ENCODE measurements around the gene SMC1B.
"Not testable (repeated sequence)": the region's sequence is repeated elsewhere in the genome, so short reads cannot be mapped to it uniquely, and the experiment has no call there.

SMC1B gene

DNA sequence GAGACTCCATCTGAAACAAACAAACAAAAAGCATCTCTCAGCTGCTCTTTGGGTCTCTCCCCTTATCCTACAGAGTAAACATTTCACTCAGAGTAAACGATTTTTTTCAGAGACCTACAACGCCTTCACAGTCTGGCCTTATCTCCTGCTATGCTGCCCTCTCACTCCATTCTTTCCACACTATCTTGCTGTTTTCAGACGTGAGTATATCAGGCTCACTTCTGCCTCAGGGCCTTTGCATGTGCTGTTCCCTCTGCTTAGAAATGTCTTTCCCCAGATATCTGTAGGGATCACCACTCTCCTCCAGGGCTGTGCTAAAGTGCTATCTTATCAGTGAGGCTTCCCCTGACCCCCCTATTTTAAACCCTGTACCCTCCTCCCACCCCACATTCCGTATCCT lies 6.6 kb upstream of the SMC1B start:
- no peak for DNase-seq (ENCODE audit: low read depth)

DNA sequence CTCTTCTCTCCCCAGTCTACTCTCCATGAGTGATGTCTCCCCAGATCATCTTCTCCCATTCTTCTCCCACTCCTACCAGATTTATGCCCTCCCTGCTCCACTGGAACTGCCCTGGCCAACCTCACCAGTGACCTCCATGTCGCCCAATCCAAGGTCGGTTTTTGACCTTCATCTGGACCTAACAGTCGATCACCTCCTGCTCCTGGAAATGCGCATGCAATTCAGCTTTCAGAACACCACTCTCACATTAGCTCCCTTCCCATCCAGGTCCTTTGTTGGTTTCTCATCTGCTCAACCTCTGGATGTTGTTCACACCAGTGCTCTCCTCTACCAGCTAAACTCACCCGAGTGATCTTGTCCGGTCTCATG lies 5.4 kb upstream of the SMC1B start:
- no peak for DNase-seq (ENCODE audit: low read depth)

DNA sequence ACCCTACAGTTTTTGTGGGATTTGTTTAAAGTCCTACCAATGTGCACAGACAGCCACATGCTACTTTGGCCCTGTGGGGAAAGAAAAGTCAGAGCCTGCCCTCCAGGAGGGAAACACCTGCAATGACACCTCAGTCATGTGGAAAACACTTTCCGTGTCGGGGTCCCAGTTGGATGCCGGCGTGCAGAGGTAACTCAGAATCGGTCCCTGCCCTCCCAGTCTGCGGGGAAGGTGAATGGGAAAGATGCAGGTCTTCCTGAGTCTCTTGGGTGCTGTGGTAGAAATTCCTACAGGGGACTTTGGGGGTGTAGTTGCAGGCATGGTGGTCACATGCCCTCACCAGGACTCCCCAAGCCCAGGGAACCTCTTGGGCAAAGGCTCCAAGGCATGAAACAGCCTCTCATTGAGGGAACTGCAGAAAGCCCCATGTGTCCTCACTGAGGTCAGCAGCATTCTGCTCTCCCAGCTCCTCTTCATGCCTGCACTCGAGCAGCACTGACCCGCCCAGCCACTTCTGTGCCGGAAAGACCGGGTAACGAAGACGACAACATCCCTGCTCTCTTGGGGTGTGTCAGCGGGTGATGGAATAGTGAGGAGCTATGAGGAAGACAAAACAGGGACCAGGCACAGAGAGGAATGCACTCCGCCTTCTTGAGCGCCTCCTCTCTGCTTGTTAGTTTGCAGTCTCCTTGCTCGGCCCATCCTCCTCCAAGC lies 4.8 kb upstream of the SMC1B start:
- DNase-seq (ENCODE audit: low read depth): no peak

DNA sequence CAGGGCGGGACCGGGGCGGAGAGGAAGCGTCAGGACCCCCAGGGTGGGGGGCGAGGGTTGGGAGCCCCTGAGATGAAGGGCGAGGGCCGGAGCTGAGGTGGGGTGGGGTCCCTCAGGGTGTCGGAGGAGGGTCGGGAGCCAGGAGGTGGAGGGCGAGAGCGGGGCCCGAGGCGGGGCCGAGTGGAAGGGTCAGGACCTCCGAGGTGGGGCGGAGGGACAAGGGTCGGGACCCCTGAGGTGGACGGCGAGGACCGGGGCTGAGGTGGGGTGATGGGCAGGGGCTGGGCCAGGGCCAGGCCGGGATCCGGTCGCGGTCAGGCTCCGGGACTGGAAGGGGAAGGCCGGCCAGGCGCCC lies 409 bp downstream of the SMC1B start:
- DNase-seq (ENCODE audit: low read depth): no peak

DNA sequence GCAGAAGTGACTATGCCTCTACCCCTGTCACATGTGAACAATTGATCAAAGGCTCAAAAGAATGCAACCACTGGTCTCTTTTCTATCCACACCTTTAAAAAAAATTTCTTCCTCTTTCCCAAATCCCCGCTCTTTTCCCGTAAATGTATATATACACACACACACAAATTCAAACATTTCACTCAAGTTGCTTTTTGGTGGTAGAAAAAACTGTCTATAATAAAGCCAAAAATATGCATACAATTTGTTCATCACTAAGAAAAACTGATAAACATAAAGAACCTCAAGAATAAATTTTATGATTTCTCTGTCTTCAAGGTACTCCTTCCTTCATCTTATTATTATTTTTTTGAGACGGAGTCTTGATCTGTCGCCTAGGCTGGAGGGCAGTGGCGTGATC lies 5.6 kb downstream of the SMC1B start:
- no peak for DNase-seq (ENCODE audit: low read depth)

DNA sequence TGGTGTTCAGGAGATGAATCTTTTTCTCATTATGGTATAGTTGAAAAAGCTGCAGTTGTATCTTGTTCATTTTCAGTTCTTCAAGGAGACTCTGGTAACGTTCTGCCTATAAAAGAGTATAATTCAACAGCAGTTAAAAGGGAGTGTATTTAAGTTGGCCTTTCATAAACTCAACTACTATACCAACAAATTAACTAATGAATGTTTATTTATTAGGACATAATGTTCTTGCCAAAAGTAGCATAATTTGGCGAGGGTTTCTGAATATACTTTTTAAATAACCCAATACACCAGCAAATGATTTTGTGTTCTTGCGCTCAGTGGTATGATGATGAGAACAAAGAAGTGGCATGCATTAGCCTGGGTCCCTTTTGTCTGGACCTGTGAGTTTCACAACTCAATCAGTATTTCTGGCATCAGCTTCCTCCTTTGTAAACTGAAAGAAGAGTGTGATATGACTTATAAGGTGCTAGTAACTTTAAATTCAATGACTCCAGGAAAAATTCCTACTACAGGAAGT lies 10.9 kb downstream of the SMC1B start:
- DNase-seq (ENCODE audit: low read depth): no peak

DNA sequence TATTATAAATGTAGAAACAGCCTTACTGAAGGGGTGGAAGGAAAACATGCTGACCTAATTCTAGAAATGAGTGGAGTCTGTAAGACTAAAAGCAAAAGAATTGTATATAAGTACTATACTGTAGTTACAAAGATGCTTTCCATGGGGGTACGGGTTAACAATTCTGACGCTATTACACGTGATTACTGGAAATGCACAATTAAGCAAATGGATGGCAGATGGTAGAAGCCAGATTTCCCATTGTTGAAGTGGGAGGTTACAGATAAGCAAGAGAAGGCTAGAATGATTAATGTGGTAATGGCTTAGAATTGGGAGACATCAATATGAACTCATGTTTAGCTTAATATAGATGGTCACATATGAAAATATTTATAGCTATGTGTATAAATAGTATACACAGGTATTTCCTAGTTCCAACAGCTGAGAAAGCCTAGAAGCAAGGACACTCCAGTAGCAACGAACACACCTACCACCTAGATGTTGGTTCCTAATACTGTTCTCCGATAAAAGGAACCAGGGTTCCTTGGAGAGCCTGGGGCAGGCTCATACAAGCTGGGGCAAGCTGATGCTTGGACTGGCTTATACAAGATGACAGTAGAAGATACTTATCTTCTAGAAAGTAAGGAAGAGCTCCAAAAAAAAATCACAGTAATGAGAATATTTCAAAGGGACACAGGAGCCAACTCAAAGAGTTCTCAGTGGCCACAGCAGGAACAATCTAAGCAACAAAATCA lies 13.5 kb downstream of the SMC1B start:
- no peak for DNase-seq (ENCODE audit: low read depth)

DNA sequence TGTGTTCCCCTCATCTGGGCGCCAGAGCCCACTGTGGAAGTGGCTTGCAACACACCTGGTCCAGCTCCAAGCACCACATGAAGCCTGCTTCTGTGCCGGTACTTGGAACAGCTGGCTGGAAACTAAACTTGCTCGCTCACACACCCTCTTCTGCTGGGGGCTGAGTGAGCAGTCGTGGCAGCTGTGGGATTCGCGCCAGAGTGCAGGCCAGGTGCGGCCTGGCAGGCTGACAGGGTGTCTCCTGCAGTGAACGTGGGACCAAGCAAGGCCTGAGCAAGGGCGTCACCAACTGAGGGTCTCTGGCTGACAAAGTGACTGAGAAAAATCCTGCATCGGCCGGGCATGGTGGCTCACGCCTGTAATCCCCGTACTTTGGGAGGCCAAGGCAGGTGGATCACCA lies 15.2 kb downstream of the SMC1B start:
- no peak for DNase-seq (ENCODE audit: low read depth)

DNA sequence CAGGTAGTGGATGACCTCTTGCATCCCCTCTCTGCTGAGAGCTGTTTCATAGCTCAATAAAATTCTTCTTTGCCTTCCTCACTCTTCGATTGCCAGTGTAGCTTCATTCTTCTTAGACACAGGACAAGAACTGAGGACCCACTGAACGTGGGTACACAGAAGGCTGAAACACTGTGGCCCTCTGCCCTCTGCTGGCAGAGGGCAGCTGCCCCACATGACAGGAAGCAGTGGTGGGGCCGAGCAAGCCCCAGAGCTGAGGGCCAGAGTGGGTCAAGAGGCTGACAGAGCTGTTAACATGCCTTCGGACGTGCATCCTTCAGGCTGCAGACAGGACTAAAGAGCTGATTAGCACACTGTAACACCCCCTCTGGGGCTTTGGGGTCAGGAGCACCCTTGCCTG lies 15.6 kb downstream of the SMC1B start:
- DNase-seq (ENCODE audit: low read depth): no peak

DNA sequence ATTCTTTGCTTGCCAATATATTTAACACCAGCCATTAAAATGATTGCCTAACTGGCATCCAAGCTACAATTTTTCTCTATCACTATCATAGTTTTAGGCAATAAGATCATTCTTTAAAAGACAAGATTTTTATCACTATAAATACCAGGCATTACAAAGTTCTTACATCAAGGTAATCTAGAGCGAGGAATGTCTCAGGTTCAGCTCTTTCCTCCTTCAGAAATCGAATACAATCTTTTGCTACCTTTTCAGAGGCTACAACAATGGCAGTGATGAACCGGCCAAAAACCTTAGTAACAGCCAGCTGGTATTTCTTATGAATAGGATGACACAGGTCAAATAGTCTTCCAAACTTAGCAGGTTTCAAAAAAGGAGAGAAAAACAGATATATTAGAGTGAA lies 23.9 kb downstream of the SMC1B start:
- DNase-seq (ENCODE audit: low read depth): no peak

DNA sequence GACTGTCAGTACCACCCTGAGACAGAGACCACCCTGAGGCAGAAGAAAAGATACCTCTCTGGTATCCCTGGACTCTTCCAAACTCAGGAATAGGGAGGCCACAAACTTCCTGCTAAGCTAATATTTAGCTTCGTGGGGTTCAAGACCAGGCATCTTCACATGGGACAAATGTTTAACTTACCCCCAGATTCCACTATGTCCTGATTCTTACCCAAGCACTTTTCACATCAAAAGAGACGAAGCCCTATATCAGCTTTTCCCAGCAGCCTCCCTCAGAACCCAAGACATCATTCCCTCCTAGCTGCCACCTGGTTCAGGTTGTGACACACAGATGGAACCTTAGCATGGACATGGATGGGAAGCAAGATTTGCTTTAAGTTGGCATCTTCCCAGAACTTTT lies 32.1 kb downstream of the SMC1B start:
- no peak for DNase-seq (ENCODE audit: low read depth)

DNA sequence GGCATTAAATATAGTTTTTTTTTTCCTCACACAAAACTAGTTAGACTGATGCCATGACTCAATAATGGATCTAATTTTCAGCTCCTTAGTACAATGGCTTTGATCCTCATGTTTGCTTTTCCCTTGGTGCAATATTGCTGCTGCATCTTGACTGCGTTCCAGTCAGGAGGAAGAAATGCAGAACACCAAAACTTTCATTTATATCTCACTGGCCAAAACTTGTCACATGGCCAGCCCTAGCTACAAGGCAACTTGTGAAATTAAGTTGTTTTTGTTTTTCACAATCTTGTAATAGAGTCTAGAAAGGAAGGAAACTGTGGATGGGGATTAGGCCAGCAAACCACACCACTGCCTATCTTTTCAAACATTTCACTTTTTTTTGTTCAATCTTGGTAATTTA lies 36.7 kb downstream of the SMC1B start:
- DNase-seq (ENCODE audit: low read depth): no peak

DNA sequence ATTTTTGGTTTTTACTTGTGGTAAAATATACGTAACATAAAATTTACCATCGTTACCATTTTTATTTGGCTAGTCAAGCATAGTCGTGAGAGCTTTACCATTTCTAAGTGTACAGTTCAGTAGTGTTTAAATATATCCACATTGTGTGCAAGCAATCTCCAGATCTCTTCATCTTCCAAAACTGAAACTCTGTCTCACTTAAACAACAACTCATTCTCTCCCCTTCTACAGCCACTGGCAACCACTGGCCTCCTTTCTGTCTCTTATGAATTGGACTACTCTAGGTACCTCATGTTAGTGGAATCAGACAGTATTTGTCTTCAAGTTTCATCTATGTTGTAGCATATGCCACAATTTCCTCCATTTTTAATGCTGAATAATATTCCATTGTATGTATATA lies 37.4 kb downstream of the SMC1B start:
- DNase-seq (ENCODE audit: low read depth): no peak

DNA sequence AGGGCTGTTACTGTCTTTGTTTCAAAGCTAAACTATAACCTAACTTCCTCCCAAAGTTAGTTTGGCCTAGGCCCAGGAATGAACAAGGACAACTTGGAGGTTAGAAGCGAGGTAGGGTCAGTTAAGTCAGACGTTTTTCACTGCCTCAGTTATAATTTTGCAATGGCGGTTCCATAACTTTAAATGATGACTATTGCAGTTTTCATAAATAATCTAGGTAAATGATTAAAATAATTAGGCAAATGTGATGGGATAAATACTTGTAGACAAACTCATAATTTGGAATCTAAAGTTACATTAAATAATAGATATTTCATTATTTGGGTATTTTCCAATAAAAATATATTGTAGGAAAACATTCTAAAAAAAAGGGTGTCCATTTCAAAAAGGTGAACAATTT lies 39.8 kb downstream of the SMC1B start:
- not testable (repeated sequence) for DNase-seq (ENCODE audit: low read depth)

DNA sequence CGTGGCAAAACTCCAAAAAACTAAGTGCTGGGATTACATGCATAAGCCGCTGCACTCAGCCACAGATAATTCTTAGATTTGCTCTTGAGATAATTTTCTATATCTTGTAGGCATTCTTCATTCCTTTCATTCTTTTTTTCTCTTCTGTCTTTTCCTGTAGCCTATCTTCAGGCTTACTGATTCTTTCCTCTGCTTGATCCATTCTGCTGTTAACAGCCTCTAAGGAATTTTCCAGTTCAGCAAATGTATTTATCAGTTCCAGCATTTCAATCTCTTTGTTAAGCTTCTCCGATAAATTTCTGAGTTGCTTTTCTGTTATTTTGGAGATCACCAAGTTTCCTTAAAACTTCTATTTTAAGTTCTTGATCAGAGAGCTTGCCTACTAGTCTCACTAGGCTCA lies 46.7 kb downstream of the SMC1B start:
- no peak for DNase-seq (ENCODE audit: low read depth)

DNA sequence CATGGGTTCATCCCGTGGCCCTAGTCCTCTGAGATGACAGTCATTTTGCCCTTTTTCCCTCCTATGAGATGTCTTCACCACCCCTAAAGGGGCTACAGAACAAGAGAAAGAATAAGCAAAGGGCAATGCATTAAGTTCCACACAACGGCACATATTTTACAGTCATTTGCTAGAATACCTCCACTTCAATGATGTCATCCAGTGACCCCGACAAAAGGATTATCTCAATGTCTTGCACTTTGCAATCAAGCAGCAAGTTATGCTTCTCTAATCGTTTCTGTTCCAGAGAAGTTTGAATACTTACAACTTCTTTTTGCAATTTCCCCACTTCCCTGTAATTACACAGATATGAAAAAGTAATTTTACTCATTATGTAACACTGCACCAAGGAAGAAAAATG lies 53.8 kb downstream of the SMC1B start:
- DNase-seq (ENCODE audit: low read depth): no peak

DNA sequence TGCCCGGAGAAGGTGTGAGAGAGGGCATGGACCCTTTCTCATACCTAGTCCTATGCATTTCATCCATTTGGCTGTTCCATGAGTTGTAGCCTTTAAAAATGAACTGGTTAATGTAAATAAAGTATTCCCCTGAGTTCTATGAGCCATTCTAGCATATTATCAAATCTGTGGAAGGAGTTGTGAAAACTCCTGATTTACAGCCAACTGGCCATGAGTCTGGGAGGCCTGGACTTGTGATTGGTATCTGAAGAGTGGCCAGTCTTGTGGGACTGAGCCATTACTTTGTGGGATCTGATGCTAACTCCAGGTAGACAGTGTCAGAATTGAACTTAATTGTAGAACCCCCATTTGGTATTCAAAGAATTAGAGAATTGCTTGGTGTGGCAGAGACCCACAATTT lies 55.3 kb downstream of the SMC1B start:
- no peak for DNase-seq (ENCODE audit: low read depth)

DNA sequence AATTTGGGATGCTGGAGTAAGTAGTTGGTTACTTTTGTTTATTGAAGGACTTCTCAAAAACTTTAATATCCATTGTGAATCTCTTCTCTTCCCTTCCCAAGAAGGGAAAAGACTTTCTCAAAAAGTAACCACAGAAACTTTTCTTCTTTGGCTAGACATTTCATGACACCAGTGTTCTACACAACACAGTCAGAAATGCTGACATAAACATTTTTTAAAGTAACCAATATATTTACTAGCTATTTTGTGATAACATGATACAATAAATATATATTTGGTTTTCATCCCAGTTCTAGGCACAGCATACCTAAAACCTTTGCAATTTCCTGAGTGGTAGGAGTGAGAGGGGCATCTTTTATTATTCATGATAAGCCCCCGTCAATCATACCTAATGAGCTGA lies 55.9 kb downstream of the SMC1B start:
- DNase-seq (ENCODE audit: low read depth): no peak

DNA sequence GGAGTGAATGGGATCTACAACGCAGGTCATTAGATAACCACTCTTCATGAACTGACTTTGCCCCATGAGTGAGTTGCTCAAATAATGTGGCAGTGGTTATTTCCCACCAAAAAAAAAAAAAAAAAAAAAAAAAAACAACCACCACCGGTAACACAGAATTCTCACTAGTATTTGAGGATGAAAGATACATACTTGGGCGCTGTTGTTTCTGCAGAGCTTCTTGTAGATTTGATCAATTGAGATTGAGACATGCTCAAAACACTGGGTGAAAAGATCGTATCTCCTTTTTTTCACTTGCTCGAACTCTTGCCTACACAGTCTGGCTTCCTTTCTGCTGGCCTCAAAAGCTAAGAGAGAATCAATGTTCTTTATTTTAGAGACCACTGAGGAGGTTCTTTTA lies 59.6 kb downstream of the SMC1B start:
- DNase-seq (ENCODE audit: low read depth): no peak

DNA sequence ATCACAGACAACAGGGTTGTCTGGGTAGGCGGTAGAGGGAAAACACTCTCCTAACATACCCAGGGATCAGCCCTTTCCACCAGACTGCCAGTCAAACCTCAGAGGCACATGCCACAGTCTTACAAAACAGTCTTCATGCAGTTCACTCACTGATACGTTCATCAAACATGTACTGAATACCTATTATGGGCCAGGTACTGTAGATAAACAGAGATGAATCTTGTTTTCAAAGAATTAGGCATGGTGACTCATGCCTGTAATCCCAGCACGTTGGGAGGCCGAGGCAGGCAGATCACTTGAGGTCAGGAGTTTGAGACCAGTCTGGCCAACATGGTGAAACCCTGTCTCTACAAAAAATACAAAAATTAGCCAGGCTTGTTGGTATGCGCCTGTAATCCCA lies 60.6 kb downstream of the SMC1B start:
- not testable (repeated sequence) for DNase-seq (ENCODE audit: low read depth)

DNA sequence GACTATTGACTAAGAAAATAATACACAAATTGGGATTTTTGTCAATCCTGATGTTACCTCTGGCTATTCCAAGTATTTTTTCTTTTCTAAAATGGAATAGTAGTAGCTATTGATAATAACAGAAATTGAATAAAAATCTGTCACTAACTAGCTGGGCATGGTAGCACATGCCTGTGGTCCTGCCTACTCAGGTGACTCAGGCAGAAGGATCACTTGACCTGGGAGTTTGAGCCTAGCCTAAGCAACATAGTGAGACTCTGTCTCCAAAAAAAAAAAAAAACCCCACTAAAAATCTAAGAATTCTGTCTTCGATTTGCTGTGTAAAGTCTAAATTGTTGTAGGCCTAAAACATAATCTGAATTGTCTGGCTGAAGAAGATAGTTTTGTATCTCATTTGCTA lies 61.4 kb downstream of the SMC1B start:
- no peak for DNase-seq (ENCODE audit: low read depth)

DNA sequence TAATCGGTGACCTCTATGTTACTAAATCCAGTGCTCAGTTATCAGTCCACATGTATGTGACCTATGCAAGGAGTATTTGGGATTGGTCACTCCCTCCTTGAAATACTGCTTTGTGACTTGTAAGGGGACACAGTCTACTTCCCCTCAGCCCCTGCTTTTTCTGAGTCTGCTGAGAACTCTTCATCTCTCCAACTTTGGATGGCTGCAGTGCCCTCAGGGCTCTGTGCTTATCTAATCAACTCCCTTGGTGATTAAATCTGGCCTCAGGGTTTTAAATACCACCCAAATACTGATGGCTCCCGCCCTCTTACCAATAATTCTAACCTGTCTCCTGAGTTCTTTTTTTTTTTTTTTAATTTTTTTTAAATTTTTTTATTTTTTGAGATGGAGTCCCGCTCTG lies 63.5 kb downstream of the SMC1B start:
- DNase-seq (ENCODE audit: low read depth): no peak

DNA sequence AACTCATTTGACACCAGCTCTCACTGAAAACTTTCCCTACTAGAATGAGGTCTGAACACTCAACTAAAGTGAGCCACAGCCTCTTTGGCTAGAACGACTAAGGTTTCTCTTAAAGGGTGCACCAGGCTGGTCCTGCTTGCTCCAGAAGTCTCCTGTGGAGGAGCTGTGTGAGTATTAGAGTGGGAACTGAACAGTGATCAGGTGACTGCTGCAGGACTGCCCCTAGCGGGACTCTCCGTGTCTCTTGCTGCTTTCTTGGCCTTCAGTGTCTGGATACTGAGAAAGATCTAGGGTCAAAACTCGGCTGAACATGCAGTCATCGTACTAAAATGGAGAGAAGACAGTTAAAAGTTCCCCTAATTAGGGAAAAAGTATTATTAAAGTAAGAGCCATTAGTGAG lies 69.1 kb downstream of the SMC1B start:
- no peak for DNase-seq (ENCODE audit: low read depth)

DNA sequence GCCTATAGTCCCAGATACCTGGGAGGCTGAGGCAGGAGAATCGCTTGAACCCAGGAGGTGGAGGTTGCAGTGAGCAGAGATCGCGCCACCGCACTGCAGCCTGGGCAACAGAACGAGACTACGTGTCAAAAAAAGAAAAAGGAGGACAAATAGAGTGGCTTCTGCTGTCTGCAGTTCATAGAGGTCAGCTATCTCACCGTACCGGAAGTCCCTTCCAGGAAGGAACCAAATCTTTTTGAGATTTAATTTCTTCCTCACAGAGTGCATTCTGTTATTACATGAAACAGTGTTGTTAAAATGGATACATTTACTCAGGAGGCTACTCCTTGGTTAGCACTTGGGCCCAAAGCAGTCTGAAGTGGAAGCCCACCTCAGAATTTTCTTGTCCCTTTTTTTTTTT lies 70.3 kb downstream of the SMC1B start:
- DNase-seq (ENCODE audit: low read depth): no peak
